KMS-11 (cell line): ENCODE data around the gene TMEM158.

ENCODE experiments used
- H2AFZ ChIP-seq: fragments of 200-600 bp; sonication (generic); 2 replicates; pipeline ENCODE4 v1.6.1; 2016; ENCODE audit warnings: antibody characterized with exemption, mixed run types, low read depth
- H3K27ac ChIP-seq: fragments of 200-600 bp; sonication (generic); 2 replicates; pipeline ENCODE4 v1.6.1; 2016; ENCODE audit warnings: mild to moderate bottlenecking, mixed run types
- H3K27me3 ChIP-seq: fragments of 200-600 bp; sonication (generic); 2 replicates; pipeline ENCODE4 v1.6.1; 2017; ENCODE audit warnings: mild to moderate bottlenecking, low read depth, mixed run types, moderate library complexity; ENCODE audit not compliant: insufficient read depth
- H3K36me3 ChIP-seq: fragments of 200-600 bp; sonication (generic); 2 replicates; pipeline ENCODE4 v1.6.1; 2017; ENCODE audit warnings: mild to moderate bottlenecking, mixed run types; ENCODE audit not compliant: insufficient read depth
- H3K4me1 ChIP-seq: fragments of 200-600 bp; sonication (generic); 2 replicates; pipeline ENCODE4 v1.6.1; 2016; ENCODE audit warnings: mild to moderate bottlenecking, low read depth, mixed run types; ENCODE audit not compliant: poor library complexity, severe bottlenecking
- H3K4me2 ChIP-seq: fragments of 200-600 bp; sonication (generic); 2 replicates; pipeline ENCODE4 v1.7.0; 2016; ENCODE audit warnings: mild to moderate bottlenecking, mixed run types
- H3K4me3 ChIP-seq: fragments of 200-600 bp; sonication (generic); IDR thresholded peaks from 2 replicates; pipeline ENCODE4 v1.6.1; 2017; ENCODE audit warnings: low read depth, low read length, mixed read lengths; ENCODE audit not compliant: insufficient read depth
- H3K79me2 ChIP-seq: fragments of 200-600 bp; sonication (generic); 2 replicates; pipeline ENCODE4 v1.6.1; 2016; ENCODE audit warnings: low read depth, mixed run types; ENCODE audit not compliant: insufficient read depth
- H3K9ac ChIP-seq: fragments of 200-600 bp; sonication (generic); 2 replicates; pipeline ENCODE4 v1.6.1; 2016; ENCODE audit warnings: mild to moderate bottlenecking, mixed run types
- H4K20me1 ChIP-seq: fragments of 200-600 bp; sonication (generic); 2 replicates; pipeline ENCODE4 v1.6.1; 2016; ENCODE audit warnings: mild to moderate bottlenecking, mixed run types; ENCODE audit not compliant: insufficient read depth
- CTCF ChIP-seq: fragments of 200-600 bp; sonication (generic); conservative IDR thresholded peaks from 2 replicates; pipeline ENCODE4 v1.6.1; 2017; ENCODE audit warnings: low read depth, mild to moderate bottlenecking, antibody characterized with exemption, low read length, moderate library complexity, mixed read lengths

Gene TMEM158

DNA sequence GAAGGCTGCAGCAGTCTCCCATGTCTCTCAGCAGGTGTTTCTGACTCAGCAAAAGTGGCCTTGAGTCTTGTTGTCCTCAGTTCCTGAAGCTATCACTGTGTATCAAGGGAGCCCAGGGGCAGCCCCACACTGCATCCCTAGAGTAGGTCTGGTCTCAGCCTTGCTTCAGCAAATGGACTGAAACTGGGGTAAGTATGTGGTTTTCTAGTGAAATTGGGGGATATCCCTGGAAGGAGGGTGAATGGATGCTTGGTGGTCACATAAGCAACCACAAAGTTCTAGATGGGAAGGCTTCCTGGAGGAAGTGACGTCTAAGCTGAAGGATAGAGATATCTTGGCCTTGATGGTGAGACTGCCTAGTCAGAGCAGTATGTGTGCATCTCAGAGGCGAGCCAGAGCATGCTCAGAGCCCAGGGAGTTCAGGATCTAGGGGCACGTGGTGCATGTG lies 38.4 kb downstream of the TMEM158 start:
- Histone ChIP-seq H3K9ac (no peak overlapping the region), H3K4me2 (no peak overlapping the region), H3K4me1 (peaks cover 29% of the 10 kb centered on the region), H3K27me3 (no peaks in the 10 kb centered on the region), H4K20me1 (no peaks in the 10 kb centered on the region), H2AFZ (no peak overlapping the region), H3K27ac (no peak overlapping the region), H3K36me3 (no peaks in the 10 kb centered on the region), H3K79me2 (no peaks in the 10 kb centered on the region), H3K4me3 (no peak overlapping the region)
- TF ChIP-seq CTCF: no peak

DNA sequence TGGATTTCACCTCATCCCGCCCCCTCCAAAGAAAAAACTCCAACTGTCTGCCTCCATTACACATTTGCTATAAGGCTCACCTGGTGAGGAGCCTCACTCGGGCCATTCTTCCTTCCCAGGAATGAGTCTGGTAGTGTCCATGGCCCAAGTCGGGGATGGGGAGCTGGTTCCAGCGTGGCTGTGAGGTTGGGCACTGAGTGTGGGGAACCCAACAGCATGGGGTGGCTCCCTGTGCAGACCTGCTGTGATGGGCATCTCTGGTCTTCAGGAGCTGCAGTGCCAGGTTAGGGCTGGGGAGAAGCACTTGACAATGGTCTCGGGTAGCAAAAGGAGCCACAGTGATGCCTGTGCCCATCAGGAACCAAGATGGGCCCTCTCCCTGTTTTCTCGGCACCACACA lies 39.2 kb downstream of the TMEM158 start:
- H3K4me2 ChIP-seq: no peak overlapping the region
- H3K27ac ChIP-seq: no peak overlapping the region
- no peak overlapping the region for H2AFZ ChIP-seq
- H3K27me3 ChIP-seq: no peaks in the 10 kb centered on the region
- peaks cover 33% of the 10 kb centered on the region for H3K4me1 ChIP-seq
- no peaks in the 10 kb centered on the region for H4K20me1 ChIP-seq
- no peaks in the 10 kb centered on the region for H3K79me2 ChIP-seq
- no peak overlapping the region for H3K4me3 ChIP-seq
- H3K36me3 ChIP-seq: no peaks in the 10 kb centered on the region
- H3K9ac ChIP-seq: no peak overlapping the region
- no peak for TF ChIP-seq CTCF

DNA sequence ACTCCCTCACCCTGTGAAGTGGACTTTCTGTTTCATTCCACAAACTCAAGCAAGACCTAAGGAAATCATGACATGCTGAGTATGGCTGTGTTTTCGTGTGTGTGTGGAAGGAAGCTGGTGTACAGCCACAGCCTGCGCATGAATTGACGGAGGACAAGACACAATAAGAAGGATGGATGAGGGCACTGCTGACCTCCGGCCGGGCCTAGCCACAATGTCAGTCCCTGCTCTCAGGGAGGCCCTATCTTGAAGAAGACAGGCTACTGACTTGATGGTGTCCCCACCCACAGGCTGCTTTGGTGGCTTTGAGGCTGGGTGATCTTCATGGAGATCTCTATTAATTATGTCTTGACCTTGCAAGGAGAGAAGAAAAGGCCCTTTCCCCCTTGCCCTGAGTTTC lies 40.6 kb downstream of the TMEM158 start:
- Histone ChIP-seq H3K4me2 (no peak overlapping the region), H3K27me3 (no peaks in the 10 kb centered on the region), H3K79me2 (no peaks in the 10 kb centered on the region), H3K9ac (no peak overlapping the region), H2AFZ (no peak overlapping the region), H3K27ac (no peak overlapping the region), H3K4me3 (no peak overlapping the region), H3K4me1 (peaks cover 33% of the 10 kb centered on the region), H4K20me1 (no peaks in the 10 kb centered on the region), H3K36me3 (no peaks in the 10 kb centered on the region)
- no peak for TF ChIP-seq CTCF

GRCh38 chr3:45185052-45185451 lies 41.0 kb downstream of the TMEM158 start:
- H4K20me1 ChIP-seq: no peaks in the 10 kb centered on the region
- no peaks in the 10 kb centered on the region for H3K27me3 ChIP-seq
- peaks cover 33% of the 10 kb centered on the region for H3K4me1 ChIP-seq
- no peak overlapping the region; the same call in 1 of the 2 replicates for H2AFZ ChIP-seq
- no peak overlapping the region; the same call in 1 of the 2 replicates for H3K27ac ChIP-seq
- no peak overlapping the region; the same call in 1 of the 2 replicates for H3K4me2 ChIP-seq
- no peak for TF ChIP-seq CTCF
- no peak overlapping the region for H3K4me3 ChIP-seq
- H3K36me3 ChIP-seq: no peaks in the 10 kb centered on the region
- H3K79me2 ChIP-seq: no peaks in the 10 kb centered on the region
- H3K9ac ChIP-seq: no peak overlapping the region
